ENCODE data around the gene ATXN1.

DNA sequence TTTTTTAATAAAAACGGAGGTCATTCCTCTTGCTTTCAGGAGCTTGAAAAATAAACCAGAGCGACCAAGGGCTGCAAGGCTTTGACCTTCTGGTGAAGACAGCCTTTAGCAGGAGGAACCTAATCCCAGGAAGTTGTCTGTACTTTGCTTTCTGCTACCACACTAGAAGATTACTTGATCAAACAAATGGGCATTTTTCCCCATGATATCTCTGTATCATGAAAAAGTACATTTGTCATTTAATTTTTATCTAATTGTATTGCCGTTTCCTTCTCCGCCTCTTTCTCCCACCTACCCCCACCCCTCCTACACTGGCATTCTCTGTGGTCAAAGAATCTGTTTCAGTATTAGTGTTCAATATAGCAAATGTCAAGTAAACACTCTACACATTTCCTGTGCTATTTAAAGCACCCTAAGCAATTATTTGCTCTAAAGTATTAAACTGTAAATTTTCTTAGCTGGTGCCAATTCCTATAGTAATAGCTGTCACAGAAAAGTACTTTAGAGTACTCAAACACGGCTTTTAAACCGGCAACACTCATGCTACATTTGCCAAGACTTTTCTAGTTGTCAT lies 29.7 kb downstream of the ATXN1 start:
- TF ChIP-seq ZNF302 (CRISPR knock-in tag; IDR thresholded peaks at IDR 0.05) = no peak
- no peak for TF ChIP-seq POLR2A (IDR thresholded peaks at IDR 0.05; ENCODE audit: low read length)
- no peak for TF ChIP-seq CEBPB (IDR thresholded peaks at IDR 0.05)
- no peak for TF ChIP-seq MAZ (IDR thresholded peaks at IDR 0.05; ENCODE audit: borderline replicate concordance, low read depth, low read length)
- TF ChIP-seq, protein P1, sequence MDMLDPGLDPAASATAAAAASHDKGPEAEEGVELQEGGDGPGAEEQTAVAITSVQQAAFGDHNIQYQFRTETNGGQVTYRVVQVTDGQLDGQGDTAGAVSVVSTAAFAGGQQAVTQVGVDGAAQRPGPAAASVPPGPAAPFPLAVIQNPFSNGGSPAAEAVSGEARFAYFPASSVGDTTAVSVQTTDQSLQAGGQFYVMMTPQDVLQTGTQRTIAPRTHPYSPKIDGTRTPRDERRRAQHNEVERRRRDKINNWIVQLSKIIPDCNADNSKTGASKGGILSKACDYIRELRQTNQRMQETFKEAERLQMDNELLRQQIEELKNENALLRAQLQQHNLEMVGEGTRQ (IDR thresholded peaks at IDR 0.05) = no peak
- no peak for TF ChIP-seq HDAC2 (IDR thresholded peaks at IDR 0.05)
